Duodenal mucosa (tissue), 2 donors: ENCODE measurements around the gene WDR82.

Experiments
- H3K27ac ChIP-seq: one replicate; pipeline ENCODE4 v1.7.0; 2013; ENCODE audit warnings: low read depth, low read length
- H3K27me3 ChIP-seq, 2 donors: one replicate each; pipeline ENCODE4 v1.7.0; 2013; ENCODE audit warnings: low read length in 2 of 2, control low read depth in 1 of 2; ENCODE audit not compliant: insufficient read depth in 2 of 2, control insufficient read depth in 1 of 2
- H3K36me3 ChIP-seq, 2 donors: one replicate each; pipeline ENCODE4 v1.7.0; 2013; ENCODE audit warnings: low read length in 2 of 2, control low read depth in 1 of 2; ENCODE audit not compliant: insufficient read depth in 2 of 2, control insufficient read depth in 1 of 2
- H3K4me1 ChIP-seq, 2 donors: one replicate each; pipeline ENCODE4 v1.7.0; 2013; ENCODE audit warnings: low read length in 2 of 2, control low read depth in 1 of 2; ENCODE audit not compliant: insufficient read depth in 2 of 2, control insufficient read depth in 1 of 2
- H3K4me3 ChIP-seq, 2 donors: one replicate each; pipeline ENCODE4 v1.7.0; 2013; ENCODE audit warnings: low read length in 2 of 2, low read depth in 1 of 2
- H3K9ac ChIP-seq, 2 donors: one replicate each; pipeline ENCODE4 v1.7.0; 2013; ENCODE audit warnings: low read length in 2 of 2, low read depth in 1 of 2
- H3K9me3 ChIP-seq, 2 donors: one replicate each; pipeline ENCODE4 v1.7.0; 2013; ENCODE audit warnings: low read length in 2 of 2, control low read depth in 1 of 2; ENCODE audit not compliant: control insufficient read depth in 1 of 2

Gene WDR82

DNA sequence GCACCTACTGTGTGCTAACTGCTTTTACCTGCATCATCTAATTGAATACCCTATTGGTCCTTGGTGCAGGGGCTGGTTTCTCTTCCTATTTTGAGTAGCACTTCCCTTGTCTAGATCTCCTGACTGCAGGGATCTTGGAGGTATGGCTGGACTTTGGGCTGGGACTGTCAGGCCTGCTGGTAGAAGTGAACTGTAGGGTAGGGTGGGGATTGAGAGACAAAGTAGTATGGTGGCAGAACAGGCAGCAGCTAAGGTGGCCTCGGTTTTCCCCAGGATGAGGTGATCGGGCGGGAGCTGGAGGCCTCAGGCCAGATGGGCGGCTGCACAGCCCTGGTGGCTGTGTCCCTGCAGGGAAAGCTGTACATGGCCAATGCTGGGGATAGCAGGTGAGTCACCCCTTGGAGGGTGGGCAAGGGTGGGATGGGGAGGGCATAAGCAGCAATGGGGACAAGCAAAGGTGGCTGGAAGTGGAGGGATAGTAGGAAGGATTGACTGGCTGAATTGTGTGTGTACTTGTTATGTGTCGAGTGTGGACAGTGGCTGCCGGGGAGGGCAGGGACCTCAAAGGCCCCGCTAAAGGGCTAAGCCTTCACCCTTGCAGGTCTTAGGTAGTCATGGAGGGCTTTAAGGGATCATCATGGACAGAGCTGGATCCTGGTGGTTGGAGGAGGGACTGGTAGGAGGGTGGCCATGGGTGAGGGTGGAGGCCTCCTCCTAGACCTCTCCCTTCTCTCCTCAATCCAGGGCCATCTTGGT lies 30.9 kb downstream of the WDR82 start:
- H3K4me3 ChIP-seq, result peak overlapping the region in 1 of 2 donors; percentile 41
- peak overlapping the region in 1 of 2 donors; percentile 67 for H3K9ac ChIP-seq
- H3K4me1 ChIP-seq, result peaks cover 4 to 38% of the 10 kb centered on the region in 2 donors
- no peaks in the 10 kb centered on the region for H3K9me3 ChIP-seq
- H3K36me3 ChIP-seq, result peaks cover 14 to 29% of the 10 kb centered on the region in 2 donors
- no peak overlapping the region for H3K27ac ChIP-seq
- H3K27me3 ChIP-seq, result no peaks in the 10 kb centered on the region

DNA sequence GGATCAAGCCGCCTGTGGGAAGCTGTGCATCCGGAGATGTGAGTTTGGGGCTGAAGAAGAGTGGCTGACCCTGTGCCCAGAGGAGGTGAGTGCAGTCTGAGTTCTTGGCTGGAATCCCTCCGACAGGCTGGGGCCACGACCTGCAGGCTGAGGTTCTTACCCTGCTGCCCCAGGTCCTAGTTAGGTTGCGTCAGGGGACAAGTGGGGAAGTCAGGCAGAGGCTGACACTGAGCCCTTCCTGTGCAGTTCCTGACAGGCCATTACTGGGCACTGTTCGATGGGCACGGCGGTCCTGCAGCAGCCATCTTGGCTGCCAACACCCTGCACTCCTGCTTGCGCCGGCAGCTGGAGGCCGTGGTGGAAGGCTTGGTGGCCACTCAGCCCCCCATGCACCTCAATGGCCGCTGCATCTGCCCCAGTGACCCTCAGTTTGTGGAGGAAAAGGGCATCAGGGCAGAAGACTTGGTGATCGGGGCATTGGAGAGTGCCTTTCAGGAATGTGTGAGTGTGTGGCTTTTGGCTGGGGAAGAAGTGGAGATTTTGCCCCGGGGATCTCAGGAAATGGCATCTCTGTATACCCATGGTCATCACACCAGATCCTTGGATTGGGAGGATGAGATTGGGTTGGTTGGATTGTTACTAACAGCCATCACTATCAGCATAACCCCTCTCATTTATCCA lies 31.6 kb downstream of the WDR82 start:
- H3K4me3 ChIP-seq, result peak overlapping the region; percentile 68 to 75

DNA sequence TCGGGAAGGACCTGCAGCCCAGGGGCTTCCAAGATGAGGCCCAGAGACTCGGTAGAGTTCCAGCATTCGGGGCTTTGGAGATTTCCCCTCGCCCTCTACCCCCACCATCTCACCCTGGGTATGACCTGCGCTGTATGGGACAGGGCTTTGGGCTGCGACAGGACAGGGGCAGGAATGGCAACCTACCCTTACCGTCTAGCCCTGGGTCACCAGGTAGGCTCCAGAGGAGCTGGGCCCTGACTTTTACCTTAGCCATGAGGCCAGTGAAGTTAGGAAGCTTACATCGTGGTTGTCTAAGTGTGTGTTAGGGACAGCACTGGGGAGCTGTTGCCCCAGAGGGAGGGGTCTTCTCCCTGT lies 32.2 kb downstream of the WDR82 start:
- peaks cover 14 to 18% of the 10 kb centered on the region in 2 donors for H3K36me3 ChIP-seq
- H3K27ac ChIP-seq, result peak overlapping the region; percentile 72
- no peaks in the 10 kb centered on the region for H3K9me3 ChIP-seq
- H3K27me3 ChIP-seq, result no peaks in the 10 kb centered on the region
- peaks cover 4 to 38% of the 10 kb centered on the region in 2 donors for H3K4me1 ChIP-seq
- peak overlapping the region; percentile 63 to 67 for H3K9ac ChIP-seq
- peak overlapping the region; percentile 68 to 75 for H3K4me3 ChIP-seq

More for the DNA sequence above, 31.6 kb downstream of the WDR82 start:
- no peaks in the 10 kb centered on the region for H3K9me3 ChIP-seq
- peaks cover 14 to 23% of the 10 kb centered on the region in 2 donors for H3K36me3 ChIP-seq
- H3K27me3 ChIP-seq, result no peaks in the 10 kb centered on the region
- H3K27ac ChIP-seq, result no peak overlapping the region
- peak overlapping the region in 1 of 2 donors; percentile 67 for H3K9ac ChIP-seq
- H3K4me1 ChIP-seq, result peaks cover 4 to 38% of the 10 kb centered on the region in 2 donors

DNA sequence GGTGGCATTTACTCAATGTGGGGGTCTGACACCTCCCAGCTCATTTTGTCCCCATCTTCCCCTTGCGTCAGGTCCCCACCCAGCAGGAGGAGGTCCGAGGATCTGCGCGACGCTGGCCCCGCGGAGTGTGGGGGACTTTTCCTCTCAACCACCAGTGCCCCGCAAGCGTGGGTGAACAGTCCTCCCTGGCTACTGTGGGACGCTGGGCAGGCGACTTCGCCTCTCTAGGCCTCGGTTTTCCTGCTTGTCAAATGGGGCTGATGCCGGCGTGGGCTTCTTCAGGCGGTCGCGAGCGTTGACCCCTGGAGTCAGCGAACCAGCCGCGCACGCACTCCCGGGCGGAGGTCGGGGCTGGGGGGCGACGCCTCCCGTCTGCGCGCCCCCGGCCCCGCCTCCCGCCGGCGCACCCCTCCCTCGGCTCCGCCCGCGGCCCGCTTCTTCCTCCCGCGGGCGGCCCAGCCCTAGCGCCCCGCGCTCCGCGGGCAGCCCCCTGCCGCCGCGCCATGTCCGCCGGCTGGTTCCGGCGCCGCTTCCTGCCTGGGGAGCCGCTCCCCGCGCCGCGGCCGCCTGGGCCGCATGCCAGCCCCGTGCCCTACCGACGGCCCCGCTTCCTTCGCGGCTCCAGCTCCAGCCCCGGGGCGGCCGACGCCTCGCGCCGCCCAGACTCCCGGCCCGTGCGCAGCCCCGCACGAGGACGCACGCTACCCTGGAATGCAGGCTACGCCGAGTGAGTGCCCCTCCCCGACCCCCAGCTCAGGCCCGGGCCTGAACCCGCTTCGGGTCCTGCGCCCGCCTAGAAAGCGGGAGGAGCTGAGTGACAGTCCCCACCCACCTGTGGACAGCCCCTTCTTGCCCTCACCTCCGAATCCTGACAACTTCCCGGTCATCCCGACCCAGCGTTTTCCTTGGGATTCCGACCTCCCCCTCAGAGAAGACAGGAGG lies 32.9 kb downstream of the WDR82 start, which contains the start of gene PPM1M:
Gene PPM1M (plus strand): TSS at position 438 of the 942 bp plus-strand sequence. CDS start 66 bp downstream, at position 504.
- Histone ChIP-seq H3K27me3 (no peaks in the 10 kb centered on the region), H3K9me3 (no peaks in the 10 kb centered on the region), H3K27ac (peak within 1 kb of the TSS; percentile 79), H3K36me3 (peaks cover 12 to 18% of the 10 kb centered on the region in 2 donors), H3K9ac (peak within 1 kb of the TSS; percentile 67 to 82), H3K4me1 (peaks cover 7 to 41% of the 10 kb centered on the region in 2 donors), H3K4me3 (peak within 1 kb of the TSS; percentile 75 to 79)

DNA sequence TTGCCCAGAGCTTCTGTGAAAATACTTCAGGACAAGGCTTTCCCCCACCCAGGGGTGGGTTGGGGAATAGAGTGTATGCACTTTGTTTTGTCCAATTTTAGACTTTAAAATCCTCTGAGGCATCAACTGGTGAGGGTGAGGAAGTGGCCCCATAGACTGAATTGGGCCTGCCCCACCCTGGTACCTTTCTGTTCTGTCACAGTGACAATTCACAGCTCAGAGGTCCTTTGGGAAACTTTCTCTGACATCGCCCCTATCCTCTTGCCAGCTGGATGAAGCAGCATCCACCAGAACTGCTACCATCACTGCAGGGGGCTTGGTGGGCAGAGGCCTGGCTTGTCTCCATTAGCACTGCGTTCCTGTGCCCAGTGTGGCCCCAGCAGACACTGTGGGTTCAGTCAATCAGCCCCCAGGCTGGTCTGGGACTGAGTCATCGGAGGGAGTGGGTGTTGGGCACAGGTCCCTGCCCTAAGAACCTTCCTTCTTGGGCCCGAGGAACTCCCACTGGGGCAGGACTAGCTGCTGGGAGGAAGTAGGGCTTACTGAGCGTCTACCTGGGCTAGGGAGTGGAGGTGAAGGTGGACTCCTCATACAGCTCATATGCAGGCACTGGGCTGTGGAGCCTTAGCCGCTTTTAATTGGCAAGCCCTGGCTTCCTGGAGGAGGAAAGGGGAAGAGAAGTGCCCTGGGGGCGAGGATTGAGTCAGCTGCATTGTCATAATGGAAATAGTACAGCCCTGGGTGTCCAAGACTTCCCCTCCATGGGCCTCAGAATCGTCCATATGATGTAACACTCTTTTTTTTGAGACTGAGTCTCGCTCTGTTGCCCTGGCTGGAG lies 34.4 kb downstream of the WDR82 start:
- Histone ChIP-seq H3K27me3 (no peaks in the 10 kb centered on the region), H3K4me1 (peaks cover 17 to 50% of the 10 kb centered on the region in 2 donors), H3K27ac (no peak overlapping the region), H3K9me3 (no peaks in the 10 kb centered on the region), H3K36me3 (peaks cover 0 to 7% of the 10 kb centered on the region in 2 donors), H3K4me3 (no peak overlapping the region), H3K9ac (no peak overlapping the region)

DNA sequence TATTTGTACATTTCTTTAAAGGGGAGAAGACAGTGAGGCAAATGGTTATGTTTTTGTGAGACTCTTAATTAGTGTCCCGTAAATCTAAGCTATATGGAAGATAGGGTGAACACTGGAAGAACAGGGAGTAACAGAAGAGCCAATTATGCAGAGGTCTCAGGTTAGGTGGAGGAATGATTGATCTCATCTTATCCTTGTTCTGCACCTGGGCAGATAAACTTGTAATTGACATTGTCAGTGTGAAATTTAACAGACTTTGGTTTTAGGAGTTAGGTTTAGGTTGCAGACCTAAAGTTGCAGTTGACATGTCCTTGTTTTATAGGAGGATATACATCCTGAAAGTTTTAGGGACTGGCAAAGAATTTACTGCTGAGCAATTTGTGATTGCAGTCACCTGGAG lies 36.4 kb downstream of the WDR82 start:
- H3K9me3 ChIP-seq, result no peaks in the 10 kb centered on the region
- H3K9ac ChIP-seq, result no peak overlapping the region
- H3K27ac ChIP-seq, result no peak overlapping the region
- no peak overlapping the region for H3K4me3 ChIP-seq
- H3K4me1 ChIP-seq, result peaks cover 31 to 57% of the 10 kb centered on the region in 2 donors
- H3K36me3 ChIP-seq, result no peaks in the 10 kb centered on the region
- H3K27me3 ChIP-seq, result no peaks in the 10 kb centered on the region

DNA sequence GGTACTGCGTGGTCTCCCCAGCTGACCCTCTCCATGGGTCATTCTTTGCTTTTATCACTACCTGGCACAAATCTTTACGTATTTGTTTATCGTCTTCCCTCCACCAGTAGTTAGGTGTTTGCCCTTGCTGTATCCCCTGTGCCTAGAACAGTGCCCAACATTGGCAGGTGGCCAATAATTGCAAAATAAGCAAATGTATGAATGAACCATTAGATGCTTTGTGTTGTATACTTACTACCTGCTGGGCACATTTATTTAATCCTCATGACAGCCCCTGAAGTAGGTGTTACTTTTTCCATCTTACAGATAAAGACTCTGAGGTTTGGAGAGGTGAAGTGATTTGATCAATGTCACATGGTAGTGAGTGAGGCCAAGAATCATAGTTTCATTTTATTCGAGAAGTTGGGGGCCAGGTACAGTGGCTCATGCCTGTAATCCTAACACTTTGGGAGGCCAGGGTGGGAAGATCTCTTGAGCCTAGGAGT lies 37.5 kb downstream of the WDR82 start:
- Histone ChIP-seq H3K27ac (no peak overlapping the region), H3K9ac (no peak overlapping the region), H3K4me1 (peaks cover 34 to 51% of the 10 kb centered on the region in 2 donors), H3K4me3 (no peak overlapping the region), H3K36me3 (no peaks in the 10 kb centered on the region), H3K27me3 (no peaks in the 10 kb centered on the region), H3K9me3 (no peaks in the 10 kb centered on the region)

DNA sequence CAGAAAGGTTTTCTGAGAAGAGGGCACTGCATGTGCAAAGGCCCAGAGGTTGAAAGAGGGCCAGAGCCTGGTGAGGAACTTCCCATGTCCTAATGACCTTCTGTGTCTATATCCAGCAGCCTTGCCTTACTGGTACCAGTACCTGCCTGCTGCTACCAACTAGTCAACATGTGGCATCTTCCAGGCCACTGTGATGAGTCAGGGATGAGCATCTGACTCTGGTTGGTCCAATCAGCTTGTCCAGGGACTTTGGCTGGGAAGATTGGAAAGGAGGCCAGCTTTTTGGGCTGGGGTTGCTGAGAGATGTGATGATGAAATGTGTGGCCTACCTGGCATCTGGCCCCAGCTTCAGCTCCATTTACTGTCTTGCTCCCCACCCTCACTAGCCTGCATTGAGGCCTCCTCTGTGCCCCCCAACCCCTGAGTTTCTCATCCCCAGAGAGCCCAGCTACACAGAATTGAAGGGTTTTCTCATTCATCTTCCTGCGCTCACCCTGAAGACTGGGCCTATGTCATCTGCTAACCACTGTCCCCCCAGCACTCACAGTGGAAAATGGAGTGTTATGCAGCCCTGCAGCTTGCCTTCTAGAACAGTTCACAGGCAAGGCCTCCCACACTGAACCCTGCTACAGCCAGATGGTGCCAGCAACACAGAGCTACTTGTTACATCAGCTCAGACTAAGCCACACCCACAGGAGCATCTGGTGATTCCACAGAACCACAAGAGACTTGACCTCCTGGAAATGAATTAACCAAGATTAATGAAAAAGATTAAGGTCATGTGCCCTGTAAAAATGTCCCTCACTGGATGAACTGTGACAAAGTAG lies 38.2 kb downstream of the WDR82 start:
- peak overlapping the region; percentile 51 to 82 for H3K9ac ChIP-seq
- peaks cover 39 to 48% of the 10 kb centered on the region in 2 donors for H3K4me1 ChIP-seq
- H3K4me3 ChIP-seq, result peak overlapping the region; percentile 70 to 77
- H3K27me3 ChIP-seq, result no peaks in the 10 kb centered on the region
- no peak overlapping the region for H3K27ac ChIP-seq
- H3K36me3 ChIP-seq, result peaks cover 4% of the 10 kb centered on the region in 2 donors
- no peaks in the 10 kb centered on the region for H3K9me3 ChIP-seq
